Common myeloid progenitor, CD34-positive (primary cell): ENCODE measurements around the gene TTC17.

Experiments used
- CTCF ChIA-PET: fragments of 350-600 bp; sonication (Branson Sonifier 250); formaldehyde crosslinking; loops from one replicate; lab custom pipeline; 2021; ENCODE audit warnings: antibody characterized with exemption; lab: Charles Lee
- POLR2A ChIA-PET: fragments of 350-600 bp; sonication (Branson Sonifier 250); formaldehyde crosslinking; loops from one replicate; lab custom pipeline; 2021; ENCODE audit warnings: antibody characterized with exemption; lab: Charles Lee
- DNase-seq, 3 donors: peaks; one replicate each; pipeline versions ENCODE4 v3.0.0 to v3.0.0-alpha.2; 2013
- H3K27ac ChIP-seq, 2 experiments: 1 replicate in 1 of 2; 2 replicates in 1 of 2; pipeline ENCODE4 v1.7.0; 2013; ENCODE audit warnings: inconsistent platforms in 2 of 2, low read length in 2 of 2, mild to moderate bottlenecking in 2 of 2, low read depth in 1 of 2, moderate library complexity in 1 of 2; ENCODE audit not compliant: severe bottlenecking in 2 of 2, insufficient read depth in 1 of 2, poor library complexity in 1 of 2
- H3K27me3 ChIP-seq, 5 experiments: replicated peaks in 2 of 5; 1 replicate in 3 of 5; 2 replicates in 2 of 5; pipeline versions ENCODE4 v1.6.1 to v1.7.0; 2013; ENCODE audit warnings: low read length in 4 of 5, mild to moderate bottlenecking in 2 of 5, moderate library complexity in 2 of 5, inconsistent platforms in 1 of 5; ENCODE audit not compliant: insufficient read depth in 5 of 5, control insufficient read depth in 4 of 5
- H3K36me3 ChIP-seq, 4 experiments: 1 replicate in 2 of 4; 2 replicates in 2 of 4; pipeline versions ENCODE4 v1.6.1 to v1.7.0; 2013; ENCODE audit warnings: low read length in 3 of 4, control low read depth in 1 of 4, mild to moderate bottlenecking in 1 of 4; ENCODE audit not compliant: control insufficient read depth in 4 of 4, insufficient read depth in 4 of 4
- H3K4me1 ChIP-seq, 4 experiments: 1 replicate in 3 of 4; 2 replicates in 1 of 4; pipeline versions ENCODE4 v1.6.1 to v1.7.1; 2013; ENCODE audit warnings: low read length in 3 of 4, mild to moderate bottlenecking in 3 of 4, control low read depth in 1 of 4, inconsistent platforms in 1 of 4, moderate library complexity in 1 of 4; ENCODE audit not compliant: control insufficient read depth in 4 of 4, insufficient read depth in 4 of 4; ENCODE audit errors: control extremely low read depth in 1 of 4
- H3K4me3 ChIP-seq, 7 experiments: 1 replicate in 4 of 7; 2 replicates in 3 of 7; pipeline versions ENCODE4 v1.5.1 to v1.7.0; 2013; ENCODE audit warnings: mild to moderate bottlenecking in 7 of 7, low read length in 6 of 7, moderate library complexity in 6 of 7, inconsistent platforms in 2 of 7, low read depth in 2 of 7, control low read depth in 1 of 7; ENCODE audit not compliant: insufficient read depth in 4 of 7, control insufficient read depth in 1 of 7; ENCODE audit errors: extremely low read depth in 1 of 7
- H3K9me3 ChIP-seq, 5 experiments: 1 replicate in 4 of 5; 2 replicates in 1 of 5; pipeline versions ENCODE4 v1.6.1 to v1.7.1; 2013; ENCODE audit warnings: low read length in 4 of 5, mild to moderate bottlenecking in 2 of 5, inconsistent platforms in 1 of 5, low read depth in 1 of 5, moderate library complexity in 1 of 5; ENCODE audit not compliant: control insufficient read depth in 4 of 5, insufficient read depth in 2 of 5; ENCODE audit errors: control extremely low read depth in 1 of 5
- WGBS: methylation state at CpG from one replicate; pipeline ENCODE4 v1.1.5; 2013; ENCODE audit not compliant: insufficient coverage; 5-methylcytosine and 5-hydroxymethylcytosine counted together

The TTC17 gene

DNA sequence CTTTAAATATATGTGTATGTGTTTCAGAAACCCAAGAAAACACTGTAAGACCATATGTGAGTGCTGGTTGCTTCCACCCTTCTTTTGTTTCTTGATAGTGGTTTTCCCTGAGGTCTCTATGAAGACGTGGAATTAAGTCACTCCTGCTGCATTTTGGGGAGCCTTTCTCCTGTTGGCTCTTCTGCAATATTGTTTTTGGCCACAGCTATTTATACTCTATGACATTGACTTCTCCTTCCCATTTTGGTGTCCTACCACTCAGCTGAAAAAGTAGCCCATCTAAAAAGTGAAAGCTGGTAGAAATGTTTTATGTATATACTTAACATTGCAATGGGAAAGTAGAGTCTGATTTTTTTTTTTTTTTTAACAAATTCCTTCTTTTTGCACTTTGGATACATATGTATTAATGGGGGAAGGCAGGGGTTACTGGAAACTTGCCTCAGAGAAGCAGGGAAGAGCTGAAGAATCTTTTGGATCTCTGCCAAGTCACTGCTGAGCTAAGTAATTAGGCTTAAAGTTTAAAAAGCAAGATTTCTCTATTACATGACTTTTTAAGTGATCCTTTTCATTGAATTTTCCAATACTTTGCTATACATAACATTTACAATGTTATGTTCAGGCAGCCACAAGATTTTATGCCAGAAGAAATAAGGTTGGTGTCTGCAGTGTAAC, 1.8 kb downstream of the TTC17 start:
- H3K27ac ChIP-seq = no peak overlapping the region

DNA sequence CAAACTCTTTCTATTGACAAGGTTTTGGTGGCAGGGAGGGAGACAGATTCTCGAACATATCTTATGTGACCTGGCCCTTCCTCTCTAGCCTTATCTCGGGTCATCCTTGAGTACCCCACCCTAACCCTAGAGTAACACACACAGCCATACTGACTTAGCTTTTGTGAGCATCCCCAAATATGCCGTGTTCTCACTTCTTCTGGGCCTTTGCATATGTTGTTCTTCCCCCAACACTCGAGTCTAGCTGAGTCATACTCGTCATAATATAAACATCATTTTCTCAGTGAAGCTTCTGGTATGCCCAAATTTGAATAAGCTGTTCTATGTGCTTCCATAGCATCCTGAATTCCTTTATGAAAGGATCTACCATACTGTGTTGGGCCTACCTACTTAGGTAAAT, 8.0 kb downstream of the TTC17 start:
- H3K4me1 ChIP-seq = peaks cover 0 to 4% (median 0%) of the 10 kb centered on the region in 4 experiments
- no peaks in the 10 kb centered on the region for H3K27me3 ChIP-seq
- 93% methylated on average over 5 of the region's 5 CpGs for WGBS
- H3K9me3 ChIP-seq = no peaks in the 10 kb centered on the region
- DNase-seq = peak in 1 of 3 donors; percentile 21
- ChIA-PET CTCF (interaction anchor here (1.1 to 1.8 kb wide), 3 partner anchors 8 to 55 kb away, joined by 3 to 4 read pairs (median 4); partner anchors contain the start of gene API5), POLR2A (interaction anchor here (0.6 kb wide), 1 partner anchor 107 kb away, joined by 3 read pairs; no protein-coding TSS in a partner anchor)
- H3K36me3 ChIP-seq = peaks cover 6 to 39% (median 17%) of the 10 kb centered on the region in 4 experiments
- H3K4me3 ChIP-seq = no peak overlapping the region
- no peak overlapping the region for H3K27ac ChIP-seq

More for the DNA sequence above, 1.8 kb downstream of the TTC17 start:
- WGBS = no CpG with 5 or more reads among the region's 1 CpG
- DNase-seq = peak in 2 of 3 donors; percentile 36 to 51
- Histone ChIP-seq H3K4me1 (peaks cover 15 to 26% (median 22%) of the 10 kb centered on the region in 4 experiments), H3K36me3 (peaks cover 2 to 19% (median 9%) of the 10 kb centered on the region in 4 experiments), H3K9me3 (no peaks in the 10 kb centered on the region), H3K4me3 (peak overlapping the region in 6 of 7 experiments; percentile 1 to 97 (median 89)), H3K27me3 (no peaks in the 10 kb centered on the region)
- POLR2A ChIA-PET = interaction anchor here (0.7 to 3.2 kb wide), 2 partner anchors 9 to 49 kb away, joined by 5 to 8 read pairs; partner anchors contain the start of gene API5
- CTCF ChIA-PET = interaction anchor here (0.9 to 2.2 kb wide), 3 partner anchors 11 to 48 kb away, joined by 3 to 6 read pairs (median 4); no protein-coding TSS in a partner anchor

GRCh38 chr11:43367382-43368178, 8.9 kb downstream of the TTC17 start:
- WGBS = 95% methylated on average over 6 of the region's 7 CpGs
- peak in 1 of 3 donors; percentile 26 for DNase-seq
- no peak overlapping the region for H3K4me3 ChIP-seq
- no peak overlapping the region for H3K27ac ChIP-seq
- H3K27me3 ChIP-seq = no peaks in the 10 kb centered on the region
- peaks cover 0 to 10% (median 0%) of the 10 kb centered on the region in 4 experiments for H3K4me1 ChIP-seq
- no peaks in the 10 kb centered on the region for H3K9me3 ChIP-seq
- H3K36me3 ChIP-seq = peaks cover 6 to 36% (median 18%) of the 10 kb centered on the region in 4 experiments
- ChIA-PET POLR2A (interaction anchor here (0.6 to 0.9 kb wide), 2 partner anchors 9 to 106 kb away, joined by 3 to 4 read pairs; partner anchors contain the start of gene TTC17), CTCF (interaction anchor here (0.6 to 1.8 kb wide), 4 partner anchors 9 to 56 kb away, joined by 3 to 4 read pairs (median 3); partner anchors contain the start of gene API5)

DNA sequence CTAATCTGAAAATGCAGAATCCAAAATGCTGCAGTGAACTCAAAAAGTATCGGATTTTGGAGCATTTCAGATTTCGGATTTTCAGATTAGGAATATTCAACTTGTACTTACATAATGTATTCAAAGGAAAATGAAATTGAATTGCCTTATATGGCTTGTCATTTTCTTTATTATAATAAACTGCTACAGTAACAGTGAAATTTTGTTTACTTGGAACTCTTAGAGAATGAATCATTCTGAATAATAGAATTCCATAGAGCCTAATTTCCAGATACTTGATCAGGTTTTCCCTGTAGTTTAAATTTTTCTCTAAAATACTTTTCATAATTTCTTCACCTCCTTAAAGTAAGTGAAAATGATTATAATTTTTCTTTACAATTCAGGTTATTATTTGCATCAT, 17.3 kb downstream of the TTC17 start:
- POLR2A ChIA-PET = no interaction called here
- Histone ChIP-seq H3K4me1 (peaks cover 0 to 11% (median 1%) of the 10 kb centered on the region in 4 experiments), H3K4me3 (no peak overlapping the region), H3K9me3 (no peaks in the 10 kb centered on the region), H3K36me3 (peaks cover 4 to 20% (median 12%) of the 10 kb centered on the region in 4 experiments), H3K27me3 (no peaks in the 10 kb centered on the region), H3K27ac (no peak overlapping the region)
- DNase-seq = no peak
- CTCF ChIA-PET = no interaction called here
- WGBS = no CpG with 5 or more reads among the region's 2 CpGs

GRCh38 chr11:43376594-43376993, 17.9 kb downstream of the TTC17 start:
- peaks cover 0 to 8% (median 1%) of the 10 kb centered on the region in 4 experiments for H3K4me1 ChIP-seq
- CTCF ChIA-PET = no interaction called here
- H3K9me3 ChIP-seq = no peaks in the 10 kb centered on the region
- no peaks in the 10 kb centered on the region for H3K27me3 ChIP-seq
- H3K27ac ChIP-seq = no peak overlapping the region
- H3K36me3 ChIP-seq = peaks cover 6 to 18% (median 9%) of the 10 kb centered on the region in 4 experiments
- DNase-seq = no peak
- no CpG with 5 or more reads among the region's 2 CpGs for WGBS
- POLR2A ChIA-PET = no interaction called here
- H3K4me3 ChIP-seq = no peak overlapping the region

DNA sequence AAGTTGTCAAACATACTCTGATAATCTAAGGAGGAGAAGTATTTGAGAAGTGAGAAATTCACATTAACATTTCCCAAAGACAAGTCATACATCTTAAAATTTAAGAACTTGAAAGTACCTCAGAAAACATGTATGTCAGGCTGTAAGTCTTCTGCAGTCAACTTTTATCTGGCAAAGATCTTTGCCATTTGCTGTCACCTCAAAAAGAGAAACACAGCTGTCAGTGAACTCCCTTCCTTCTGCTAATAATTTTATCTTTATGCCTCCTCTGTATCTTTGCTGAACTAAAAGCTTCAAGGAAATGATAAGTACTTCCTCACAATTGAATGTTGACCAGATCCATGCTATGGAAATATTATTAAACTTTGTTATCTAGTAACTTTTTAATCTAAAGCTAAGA, 18.7 kb downstream of the TTC17 start:
- H3K4me1 ChIP-seq = peaks cover 0 to 2% (median under 1%) of the 10 kb centered on the region in 4 experiments
- H3K27ac ChIP-seq = peak overlapping the region in 1 of 2 experiments; percentile 2
- H3K27me3 ChIP-seq = no peaks in the 10 kb centered on the region
- no peaks in the 10 kb centered on the region for H3K9me3 ChIP-seq
- peak in 2 of 3 donors; percentile 13 to 27 for DNase-seq
- POLR2A ChIA-PET = interaction anchor here (1.3 kb wide), 1 partner anchor 19 kb away, joined by 7 read pairs; the partner anchor contains the start of gene TTC17
- H3K4me3 ChIP-seq = no peak overlapping the region
- peaks cover 6 to 17% (median 10%) of the 10 kb centered on the region in 4 experiments for H3K36me3 ChIP-seq
- CTCF ChIA-PET = interaction anchor here (1.6 kb wide), 1 partner anchor 8 kb away, joined by 4 read pairs; no protein-coding TSS in a partner anchor
